Regular cardiac myocyte (primary cell): ENCODE data around the gene LIN9. TPM values are rescaled to one million over a fixed set of nuclear protein-coding genes. Genes with fewer than 3 reads are reported as not detected.

Source experiments
- total RNA-seq: library from RNA; depleted of rRNA; stranded (reverse); fragments of >200 nt; gene quantifications from 2 replicates; pipeline ENCODE4 v1.2.3, GENCODE V29; 2014

The LIN9 gene
- total RNA-seq = 2.8 and 8.4 TPM in 2 replicates

GRCh38 chr1:226308723-226309397, at the start of gene LIN9:
Gene LIN9, minus strand, starts transcription at chr1:226309164. Its CDS starts 25 bp downstream, at chr1:226309139.

DNA sequence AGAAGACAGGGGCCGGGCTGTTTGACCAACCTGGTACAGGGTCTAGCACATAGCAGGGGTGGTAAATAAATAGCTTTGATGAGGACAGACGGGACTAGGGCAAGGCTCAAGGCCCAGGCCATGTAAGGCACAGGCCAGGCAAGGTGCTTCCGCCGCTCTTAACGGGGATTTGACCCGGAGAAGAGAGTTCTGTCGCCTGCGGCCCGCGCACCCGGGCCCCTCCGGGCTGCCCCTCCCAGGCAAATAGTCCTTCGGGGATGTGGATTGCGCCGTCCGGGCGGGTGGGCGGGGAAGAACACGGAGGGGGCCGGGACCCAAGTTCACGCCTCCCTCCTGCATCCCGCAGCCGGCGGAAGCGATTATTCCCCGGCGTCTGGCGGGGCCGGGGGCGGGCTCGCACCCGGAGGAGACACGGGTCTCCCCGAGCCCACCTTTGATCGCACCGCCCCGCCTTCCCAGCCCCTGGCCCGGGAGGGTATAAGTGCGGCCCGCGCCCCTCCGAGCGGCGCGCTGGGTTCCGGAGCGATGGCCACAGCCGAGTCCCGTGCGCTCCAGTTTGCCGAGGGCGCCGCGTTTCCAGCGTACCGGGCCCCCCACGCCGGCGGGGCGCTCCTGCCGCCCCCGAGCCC, 85.7 kb downstream of the LIN9 start, which contains the start of gene MIXL1:
TSS of gene MIXL1 (plus strand) at position 508 of the 629 bp plus-strand sequence. CDS start at position 526, 18 bp downstream.

DNA sequence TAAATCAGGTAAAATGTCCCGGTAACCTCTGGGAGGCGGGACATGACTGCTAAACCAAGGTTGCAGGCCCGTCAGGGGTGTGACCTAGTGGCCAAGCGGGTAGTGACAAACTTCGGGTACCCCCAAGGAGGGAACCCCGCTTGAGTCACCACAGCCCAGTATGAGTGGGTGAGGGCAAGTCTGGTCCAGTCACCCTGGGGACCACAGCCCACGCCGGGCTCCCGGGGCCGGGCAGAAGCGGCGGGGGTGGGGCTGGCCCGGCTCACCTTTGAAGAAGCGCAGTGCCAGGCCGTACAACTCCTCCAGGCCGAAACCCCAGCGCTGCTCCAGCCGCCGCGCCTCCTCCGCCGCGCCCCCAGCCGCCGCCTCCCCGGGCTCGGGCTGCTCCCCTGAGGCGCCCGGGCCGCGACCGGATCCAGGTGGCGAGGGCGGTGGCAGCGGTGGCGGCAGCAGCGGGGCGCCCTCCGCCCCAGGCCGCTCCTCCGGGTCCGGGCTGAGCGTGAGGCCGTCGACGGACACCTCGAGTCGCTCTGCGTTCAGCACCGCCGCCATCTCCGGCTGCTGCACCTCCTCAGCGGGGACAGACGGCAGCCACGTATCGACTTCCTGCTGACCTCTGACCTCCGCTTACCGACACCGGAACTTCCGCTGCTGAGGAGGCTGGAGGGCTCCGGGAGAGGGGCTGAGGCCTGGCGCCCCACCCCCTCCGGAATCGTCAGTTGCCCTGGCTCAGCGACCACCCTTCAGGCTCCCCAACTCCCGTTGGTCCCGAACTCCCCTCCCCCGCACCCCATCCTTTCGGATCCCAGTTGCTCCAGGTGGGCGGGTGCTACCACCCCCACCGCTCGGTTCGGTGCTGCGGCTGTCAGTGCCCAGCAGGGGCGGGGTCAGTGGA, 122.6 kb downstream of the LIN9 start, which contains the start of gene ACBD3:
TSS of gene ACBD3 (minus strand) at position 618 of the 895 bp plus-strand sequence. CDS start at position 552, 66 bp downstream.

Other genes with a start within 250 kb of the LIN9 start
- 85.4 and 165 TPM in 2 replicates for gene H3-3A, start 246.4 kb downstream of the LIN9 start, total RNA-seq
- 95.6 and 109 TPM in 2 replicates for gene ACBD3, start 122.4 kb downstream of the LIN9 start, total RNA-seq
- gene MIXL1, start 85.5 kb downstream of the LIN9 start, total RNA-seq = not detected in 2 replicates
- 47.4 and 160 TPM in 2 replicates for gene PARP1, start 98.9 kb upstream of the LIN9 start, total RNA-seq
- under 0.01 TPM in 1 of 2 replicates, not detected in the other for gene STUM, start 239.6 kb upstream of the LIN9 start, total RNA-seq